ENCODE results near the gene NR4A1.
"Not testable (repeated sequence)": the region's sequence is repeated elsewhere in the genome, so short reads cannot be mapped to it uniquely, and the experiment has no call there.

NR4A1 gene

GRCh38 chr12:52097045-52097666 lies 45.9 kb downstream of the NR4A1 start:
- no peak for DNase-seq (ENCODE audit: low spot score)

- not testable (repeated sequence) for DNase-seq (ENCODE audit: low spot score)
These were observed 53.3 kb downstream of the NR4A1 start for GRCh38 chr12:52104431-52105089.

Data from left forelimb (tissue), 1 donor.